ENCODE measurements around the gene ZFYVE28.

The ZFYVE28 gene

GRCh38 chr4:2411786-2412510, 6.5 kb downstream of the ZFYVE28 start:
- Mint-ChIP-seq H3K4me1 (ENCODE audit: low read depth) (peaks cover 54% of the 10 kb centered on the region), H3K27me3 (peaks cover 4% of the 10 kb centered on the region), H3K36me3 (no peaks in the 10 kb centered on the region), H3K27ac (peak overlapping the region; percentile 99), H3K9me3 (ENCODE audit: low read depth) (no peaks in the 10 kb centered on the region), H3K4me3 (peak overlapping the region; percentile 90)

- Mint-ChIP-seq H3K27me3 (no peaks in the 10 kb centered on the region), H3K4me3 (no peak overlapping the region), H3K4me1 (ENCODE audit: low read depth) (peaks cover 41% of the 10 kb centered on the region), H3K9me3 (ENCODE audit: low read depth) (no peaks in the 10 kb centered on the region), H3K27ac (no peak overlapping the region), H3K36me3 (no peaks in the 10 kb centered on the region)
These were observed 9.1 kb downstream of the ZFYVE28 start for GRCh38 chr4:2409381-2409783.

- Mint-ChIP-seq H3K4me1 (ENCODE audit: low read depth) (peaks cover 38% of the 10 kb centered on the region), H3K4me3 (no peak overlapping the region), H3K9me3 (ENCODE audit: low read depth) (no peaks in the 10 kb centered on the region), H3K36me3 (no peaks in the 10 kb centered on the region), H3K27me3 (no peaks in the 10 kb centered on the region), H3K27ac (no peak overlapping the region)
These were observed 9.5 kb downstream of the ZFYVE28 start for GRCh38 chr4:2408976-2409375.

- Mint-ChIP-seq H3K9me3 (ENCODE audit: low read depth) (no peaks in the 10 kb centered on the region), H3K4me3 (no peak overlapping the region), H3K36me3 (no peaks in the 10 kb centered on the region), H3K27ac (no peak overlapping the region), H3K4me1 (ENCODE audit: low read depth) (peaks cover 33% of the 10 kb centered on the region), H3K27me3 (no peaks in the 10 kb centered on the region)
These were observed 10.0 kb downstream of the ZFYVE28 start for GRCh38 chr4:2408401-2408958.

GRCh38 chr4:2407991-2408342, 10.5 kb downstream of the ZFYVE28 start:
- Mint-ChIP-seq H3K27ac (no peak overlapping the region), H3K4me3 (no peak overlapping the region), H3K4me1 (ENCODE audit: low read depth) (peaks cover 28% of the 10 kb centered on the region), H3K9me3 (ENCODE audit: low read depth) (no peaks in the 10 kb centered on the region), H3K27me3 (no peaks in the 10 kb centered on the region), H3K36me3 (no peaks in the 10 kb centered on the region)

GRCh38 chr4:2406920-2407319, 11.5 kb downstream of the ZFYVE28 start:
- no peak overlapping the region for H3K27ac Mint-ChIP-seq
- no peak overlapping the region for H3K4me3 Mint-ChIP-seq
- H3K27me3 Mint-ChIP-seq, result no peaks in the 10 kb centered on the region
- no peaks in the 10 kb centered on the region for H3K9me3 Mint-ChIP-seq (ENCODE audit: low read depth)
- no peaks in the 10 kb centered on the region for H3K36me3 Mint-ChIP-seq
- peaks cover 28% of the 10 kb centered on the region for H3K4me1 Mint-ChIP-seq (ENCODE audit: low read depth)

- no peaks in the 10 kb centered on the region for H3K36me3 Mint-ChIP-seq
- H3K9me3 Mint-ChIP-seq (ENCODE audit: low read depth), result no peaks in the 10 kb centered on the region
- H3K27ac Mint-ChIP-seq, result no peak overlapping the region
- no peak overlapping the region for H3K4me3 Mint-ChIP-seq
- H3K4me1 Mint-ChIP-seq (ENCODE audit: low read depth), result peaks cover 28% of the 10 kb centered on the region
- H3K27me3 Mint-ChIP-seq, result no peaks in the 10 kb centered on the region
These were observed 12.0 kb downstream of the ZFYVE28 start for GRCh38 chr4:2406406-2406805.

- Mint-ChIP-seq H3K4me1 (ENCODE audit: low read depth) (peaks cover 23% of the 10 kb centered on the region), H3K27ac (no peak overlapping the region), H3K36me3 (no peaks in the 10 kb centered on the region), H3K27me3 (no peaks in the 10 kb centered on the region), H3K4me3 (peak overlapping the region; percentile 77), H3K9me3 (ENCODE audit: low read depth) (no peaks in the 10 kb centered on the region)
These were observed 15.5 kb downstream of the ZFYVE28 start for GRCh38 chr4:2402941-2403340.

GRCh38 chr4:2402048-2402842, 16.2 kb downstream of the ZFYVE28 start:
- Mint-ChIP-seq H3K9me3 (ENCODE audit: low read depth) (no peaks in the 10 kb centered on the region), H3K4me3 (peak overlapping the region; percentile 77), H3K27ac (no peak overlapping the region), H3K27me3 (no peaks in the 10 kb centered on the region), H3K4me1 (ENCODE audit: low read depth) (peaks cover 23% of the 10 kb centered on the region), H3K36me3 (no peaks in the 10 kb centered on the region)

- peak overlapping the region; percentile 77 for H3K4me3 Mint-ChIP-seq
- H3K27ac Mint-ChIP-seq, result no peak overlapping the region
- H3K36me3 Mint-ChIP-seq, result no peaks in the 10 kb centered on the region
- peaks cover 19% of the 10 kb centered on the region for H3K4me1 Mint-ChIP-seq (ENCODE audit: low read depth)
- H3K9me3 Mint-ChIP-seq (ENCODE audit: low read depth), result no peaks in the 10 kb centered on the region
- no peaks in the 10 kb centered on the region for H3K27me3 Mint-ChIP-seq
These were observed 16.8 kb downstream of the ZFYVE28 start for GRCh38 chr4:2401610-2401983.

GRCh38 chr4:2400841-2401609, 17.4 kb downstream of the ZFYVE28 start:
- Mint-ChIP-seq H3K27me3 (no peaks in the 10 kb centered on the region), H3K4me1 (ENCODE audit: low read depth) (peaks cover 19% of the 10 kb centered on the region), H3K4me3 (no peak overlapping the region), H3K9me3 (ENCODE audit: low read depth) (no peaks in the 10 kb centered on the region), H3K27ac (no peak overlapping the region), H3K36me3 (no peaks in the 10 kb centered on the region)

- Mint-ChIP-seq H3K4me1 (ENCODE audit: low read depth) (peaks cover 19% of the 10 kb centered on the region), H3K27ac (no peak overlapping the region), H3K4me3 (no peak overlapping the region), H3K9me3 (ENCODE audit: low read depth) (no peaks in the 10 kb centered on the region), H3K36me3 (no peaks in the 10 kb centered on the region), H3K27me3 (no peaks in the 10 kb centered on the region)
These were observed 18.7 kb downstream of the ZFYVE28 start for GRCh38 chr4:2399631-2400190.

- H3K4me3 Mint-ChIP-seq, result no peak overlapping the region
- peaks cover 19% of the 10 kb centered on the region for H3K4me1 Mint-ChIP-seq (ENCODE audit: low read depth)
- H3K27ac Mint-ChIP-seq, result no peak overlapping the region
- H3K36me3 Mint-ChIP-seq, result no peaks in the 10 kb centered on the region
- no peaks in the 10 kb centered on the region for H3K9me3 Mint-ChIP-seq (ENCODE audit: low read depth)
- no peaks in the 10 kb centered on the region for H3K27me3 Mint-ChIP-seq
These were observed 19.2 kb downstream of the ZFYVE28 start for GRCh38 chr4:2399216-2399615.

- no peak overlapping the region for H3K27ac Mint-ChIP-seq
- peaks cover 26% of the 10 kb centered on the region for H3K4me1 Mint-ChIP-seq (ENCODE audit: low read depth)
- H3K4me3 Mint-ChIP-seq, result no peak overlapping the region
- H3K36me3 Mint-ChIP-seq, result no peaks in the 10 kb centered on the region
- no peaks in the 10 kb centered on the region for H3K27me3 Mint-ChIP-seq
- H3K9me3 Mint-ChIP-seq (ENCODE audit: low read depth), result no peaks in the 10 kb centered on the region
These were observed 20.7 kb downstream of the ZFYVE28 start for GRCh38 chr4:2397596-2398379.
